HepG2 (cell line): ENCODE measurements around the gene MRPS10. TPM values are rescaled to one million over a fixed set of nuclear protein-coding genes. Genes with fewer than 3 reads are reported as not detected.
A peak's percentile ranks its signal among the peaks of the same experiment; 100 is the strongest.

Source experiments
- ATAC-seq: fragments of 200-7000 bp; cut with Tn5 transposase; 3 replicates; pipeline ENCODE4 v1.9.1; 2020; ENCODE audit warnings: mild to moderate bottlenecking, moderate library complexity
- BruUV-seq: library from RNA; stranded (reverse); fragments of 400-500 nt; replicated peaks from 2 replicates; lab custom pipeline; 2021; lab: Mats Ljungman, UMichigan
- CTCF ChIA-PET: fragments of 300-600 bp; formaldehyde crosslinking; extraction: SDS; loops from one replicate; lab custom pipeline; 2021; ENCODE audit warnings: low total read pairs, inconsistent platforms, low intra/inter-chr PET ratio; lab: Yijun Ruan, JAX
- POLR2A ChIA-PET: fragments of 350-600 bp; sonication (Branson Sonifier 250); formaldehyde crosslinking; loops from one replicate; lab custom pipeline; 2020; ENCODE audit warnings: antibody characterized with exemption, inconsistent platforms; lab: Yijun Ruan, JAX
- DNase-seq: peaks from one replicate; pipeline ENCODE4 v3.0.0-alpha.2; 2015; ENCODE audit warnings: low spot score
- FAIRE-seq: peaks from 3 replicates; lab custom pipeline; 2011; peaks lifted over from hg19 to GRCh38; lab: Jason Lieb, UNC
- H2AFZ ChIP-seq: one replicate; pipeline ENCODE4 v1.6.1; 2011; ENCODE audit warnings: low read length, inconsistent platforms
- H3K27ac ChIP-seq: fragments of 300-600 bp; 3 replicates; pipeline ENCODE4 v1.8.0; 2011; ENCODE audit warnings: mixed run types, mild to moderate bottlenecking, mixed read lengths, low read length, inconsistent platforms; ENCODE audit not compliant: insufficient read depth; ENCODE audit errors: extremely low read length
- H3K27me3 ChIP-seq, 2 experiments: fragments of 200-600 bp in 1 of 2; 2 replicates in 1 of 2; 3 replicates in 1 of 2; pipeline versions ENCODE4 v1.6.0 to v1.8.0; 2011; ENCODE audit warnings: low read length in 2 of 2, mild to moderate bottlenecking in 2 of 2, moderate library complexity in 2 of 2, inconsistent platforms in 1 of 2; ENCODE audit not compliant: insufficient read depth in 2 of 2, control insufficient read depth in 1 of 2
- H3K36me3 ChIP-seq, 2 experiments: fragments of 200-600 bp in 1 of 2; replicated peaks in 1 of 2; 2 replicates in 1 of 2; 3 replicates in 1 of 2; pipeline versions ENCODE4 v1.5.1 to v1.8.0; 2011; ENCODE audit warnings: low read length in 2 of 2, inconsistent platforms in 1 of 2; ENCODE audit not compliant: insufficient read depth in 2 of 2, control insufficient read depth in 1 of 2
- H3K4me1 ChIP-seq: 2 replicates; pipeline ENCODE4 v1.5.1; 2012; ENCODE audit warnings: low read length, inconsistent platforms; ENCODE audit not compliant: insufficient read depth
- H3K4me2 ChIP-seq: 2 replicates; pipeline ENCODE4 v1.6.0; 2011; ENCODE audit warnings: low read depth, low read length, inconsistent platforms
- H3K4me3 ChIP-seq, 3 experiments: fragments of 200-600 bp in 1 of 3; sonication (generic), shearing (Covaris generic) in 1 of 3; replicated peaks in 1 of 3; 2 replicates each; pipeline ENCODE4 v1.5.1; 2011 to 2016; ENCODE audit warnings: low read length in 3 of 3, inconsistent platforms in 2 of 3, low read depth in 2 of 3, mild to moderate bottlenecking in 2 of 3, control low read depth in 1 of 3, mixed read lengths in 1 of 3; ENCODE audit not compliant: insufficient read depth in 1 of 3
- H3K79me2 ChIP-seq: one replicate; pipeline ENCODE4 v1.6.1; 2011; ENCODE audit warnings: low read length, inconsistent platforms; ENCODE audit not compliant: insufficient read depth
- H3K9ac ChIP-seq: 2 replicates; pipeline ENCODE4 v1.6.0; 2011; ENCODE audit warnings: mild to moderate bottlenecking, low read depth, low read length, inconsistent platforms; ENCODE audit not compliant: insufficient read depth
- H3K9me3 ChIP-seq: 2 replicates; pipeline ENCODE4 v1.5.1; 2012; ENCODE audit warnings: mild to moderate bottlenecking, low read length
- H4K20me1 ChIP-seq: 2 replicates; pipeline ENCODE4 v1.6.0; 2011; ENCODE audit warnings: inconsistent platforms, mild to moderate bottlenecking, low read length, moderate library complexity; ENCODE audit not compliant: insufficient read depth
- GFI1 ChIP-seq: sonication (generic); formaldehyde crosslinking; IDR thresholded peaks from 2 replicates; pipeline ENCODE4 v1.5.0; 2020; ENCODE audit warnings: missing genetic modification reagents, mild to moderate bottlenecking, borderline replicate concordance
- GMEB1 ChIP-seq: sonication (generic); formaldehyde crosslinking; IDR thresholded peaks from 2 replicates; pipeline ENCODE4 v1.5.1; 2020; ENCODE audit warnings: missing genetic modification reagents, mild to moderate bottlenecking, borderline replicate concordance
- NR2C2 ChIP-seq: sonication (generic); formaldehyde crosslinking; IDR thresholded peaks from 2 replicates; pipeline ENCODE4 v1.4.0; 2020; ENCODE audit warnings: missing genetic modification reagents, mild to moderate bottlenecking, moderate library complexity, borderline replicate concordance
- SPEN ChIP-seq: sonication (generic); formaldehyde crosslinking; IDR thresholded peaks from 2 replicates; pipeline ENCODE4 v1.5.1; 2020; ENCODE audit warnings: low read depth, mild to moderate bottlenecking, missing genetic modification reagents
- ZBTB40 ChIP-seq, 2 experiments: fragments of 450-650 bp in 1 of 2; sonication (generic) in 1 of 2; formaldehyde crosslinking in 1 of 2; IDR thresholded peaks; 2 replicates each; pipeline versions ENCODE4 v1.6.1 to v1.8.0; 2016 to 2022; ENCODE audit warnings: antibody characterized with exemption in 1 of 2, mild to moderate bottlenecking in 1 of 2, missing genetic modification reagents in 1 of 2
- ZNF280D ChIP-seq: sonication (generic); formaldehyde crosslinking; IDR thresholded peaks from 2 replicates; pipeline ENCODE4 v1.5.1; 2020; ENCODE audit warnings: mild to moderate bottlenecking, missing genetic modification reagents
- ZNF33B ChIP-seq: sonication (generic); formaldehyde crosslinking; IDR thresholded peaks from 2 replicates; pipeline ENCODE4 v1.5.1; 2020; ENCODE audit warnings: mild to moderate bottlenecking, missing genetic modification reagents
- ZNF614 ChIP-seq: IDR thresholded peaks from 2 replicates; pipeline ENCODE4 v1.6.1; 2018; ENCODE audit warnings: missing biosample characterization, missing genetic modification reagents, inconsistent platforms, borderline replicate concordance
- WGBS: methylation state at CpG from one replicate; pipeline ENCODE4 v1.1.6; 2017; ENCODE audit warnings: low lambda C conversion rate; 5-methylcytosine and 5-hydroxymethylcytosine counted together
- in situ Hi-C: cut with HindIII; loops from 2 replicates; pipeline ENCODE4 v1.10.0; 2017; ENCODE audit warnings: low pct_unique_long_range_greater_than_20kb; ENCODE audit not compliant: extremely low pct_ligation_motif_present
- intact Hi-C: fragments of 100-400 bp; cut with micrococcal nuclease; formaldehyde crosslinking; loops from one replicate; pipeline ENCODE4 v1.10.0; 2022; ENCODE audit not compliant: unreplicated experiment
- polyA plus RNA-seq, 8 experiments: library from polyadenylated mRNA; depleted of rRNA in 3 of 8; stranded (reverse) in 7 of 8; unstranded in 1 of 8; fragments of >200 nt; fragmentation: Illumina TruSeq in 4 of 8; extraction: Trizol in 4 of 8; gene quantifications; 2 replicates each; pipeline versions ENCODE4 v1.2.1 to v1.2.3, GENCODE V29; 2011 to 2016; ENCODE audit warnings: low read depth in 4 of 8, missing spikeins in 1 of 8, mixed read lengths in 1 of 8; ENCODE audit not compliant: insufficient read depth in 1 of 8
- total RNA-seq, 5 experiments: library from RNA; depleted of rRNA; stranded (reverse); fragments of >200 nt; fragmentation: Illumina TruSeq; extraction: Trizol; gene quantifications; 2 replicates each; pipeline ENCODE4 v1.2.3, GENCODE V29; 2016; ENCODE audit warnings: low read depth in 1 of 5

MRPS10 gene
- total and polyA plus RNA-seq, 2 of the 13 experiments (the other 11 are each of a cell fraction or from before 2014, with no cell fraction given): 31.7 to 54.6 TPM

GRCh38 chr6:42229506-42230119, 12.0 kb upstream of the MRPS10 start:
- ATAC-seq (no peak), DNase-seq (no peak), FAIRE-seq (no peak)
- in situ Hi-C loops: loop anchor here (5.0 kb wide), 1 partner anchor 62 kb away; no protein-coding TSS in a partner anchor
- intact Hi-C loops: loop anchor here (1.0 kb wide), 1 partner anchor 63 kb away; no protein-coding TSS in a partner anchor
- no peaks in the 10 kb centered on the region for H4K20me1 ChIP-seq
- H3K4me1 ChIP-seq: peaks cover 33% of the 10 kb centered on the region
- H3K36me3 ChIP-seq: no peaks in the 10 kb centered on the region
- H3K27me3 ChIP-seq: no peaks in the 10 kb centered on the region
- no TSS peak for BruUV-seq
- POLR2A ChIA-PET: no interaction called here
- TF ChIP-seq GFI1: 0 out of 2 replicates have a peak, but pooled peaks have one; percentile 14
- no peak for TF ChIP-seq ZNF33B (CRISPR knock-in tag)
- TF ChIP-seq NR2C2 (CRISPR knock-in tag): 0 out of 2 replicates have a peak, but pooled peaks have one; percentile 16
- no peak for TF ChIP-seq ZNF614 (CRISPR knock-in tag)
- TF ChIP-seq ZNF280D (CRISPR knock-in tag): no peak
- TF ChIP-seq ZBTB40 (IDR thresholded peaks at IDR 0.05): no peak
- peak; percentile 74 for TF ChIP-seq ZBTB40 (CRISPR knock-in tag; IDR thresholded peaks at IDR 0.05)
- no peak for TF ChIP-seq GMEB1 (CRISPR knock-in tag)
- TF ChIP-seq SPEN: no peak
- TF ChIP-seq, all 625 proteins: peak for 3
- Histone ChIP-seq H2AFZ (no peak overlapping the region), H3K9me3 (no peaks in the 10 kb centered on the region), H3K79me2 (no peaks in the 10 kb centered on the region), H3K4me3 (no peak overlapping the region), H3K9ac (no peak overlapping the region), H3K27ac (no peak overlapping the region), H3K4me2 (no peak overlapping the region)
- CTCF ChIA-PET: interaction anchor here (1.7 to 1.9 kb wide), 3 partner anchors 15 to 154 kb away, joined by 5 to 16 read pairs (median 7); no protein-coding TSS in a partner anchor
- 49% methylated on average over 6 of the region's 6 CpGs for WGBS
